GM12878 (cell line): ENCODE measurements around the gene C1orf21. TPM values are rescaled to one million over a fixed set of nuclear protein-coding genes. Genes with fewer than 3 reads are reported as not detected.

Experiments
- ATAC-seq: fragments of 200-7000 bp; cut with Tn5 transposase; 3 replicates; pipeline ENCODE4 v1.9.1; 2020; ENCODE audit warnings: mild to moderate bottlenecking, moderate library complexity
- BruUV-seq: library from RNA; stranded (reverse); fragments of 400-500 nt; replicated peaks from 2 replicates; lab custom pipeline; 2021; lab: Mats Ljungman, UMichigan
- CTCF ChIA-PET: fragments of 300-600 bp; sonication (Branson Sonifier 250); formaldehyde crosslinking; extraction: SDS; loops from one replicate; lab custom pipeline; 2021; ENCODE audit warnings: inconsistent platforms; lab: Yijun Ruan, JAX
- POLR2A ChIA-PET: fragments of 350-600 bp; formaldehyde crosslinking; extraction: SDS; loops from one replicate; lab custom pipeline; 2021; ENCODE audit warnings: inconsistent platforms; lab: Charles Lee
- RAD21 ChIA-PET: fragments of 300-600 bp; sonication (Branson Sonifier 250); formaldehyde crosslinking; loops from one replicate; lab custom pipeline; 2023; ENCODE audit warnings: antibody characterized with exemption; ENCODE audit not compliant: unreplicated experiment; lab: Charles Lee
- SMC1A ChIA-PET: fragments of 300-600 bp; sonication (Branson Sonifier 250); formaldehyde crosslinking; loops from one replicate; lab custom pipeline; 2023; ENCODE audit not compliant: unreplicated experiment, uncharacterized antibody; lab: Charles Lee
- DNase-seq: peaks from one replicate; pipeline ENCODE4 v3.0.0-alpha.2; 2011; ENCODE audit warnings: low read depth, low spot score
- FAIRE-seq: peaks from 3 replicates; lab custom pipeline; 2011; peaks lifted over from hg19 to GRCh38; lab: Jason Lieb, UNC
- H2AFZ ChIP-seq: 2 replicates; pipeline ENCODE4 v1.6.0; 2011; ENCODE audit warnings: low read depth, low read length, control low read depth; ENCODE audit not compliant: control insufficient read depth
- H3K27ac ChIP-seq: 2 replicates; pipeline ENCODE4 v1.5.1; 2011; ENCODE audit warnings: control low read depth; ENCODE audit not compliant: control insufficient read depth, insufficient read depth
- H3K27me3 ChIP-seq, 2 experiments: replicated peaks in 1 of 2; 2 replicates each; pipeline versions ENCODE4 v1.6.0 to v1.6.1; 2011; ENCODE audit warnings: low read length in 1 of 2; ENCODE audit not compliant: control insufficient read depth in 2 of 2, insufficient read depth in 2 of 2
- H3K36me3 ChIP-seq, 2 experiments: 2 replicates each; pipeline ENCODE4 v1.5.1; 2011; ENCODE audit warnings: low read length in 1 of 2; ENCODE audit not compliant: control insufficient read depth in 2 of 2, insufficient read depth in 2 of 2
- H3K4me1 ChIP-seq: 2 replicates; pipeline ENCODE4 v1.6.1; 2011; ENCODE audit warnings: mild to moderate bottlenecking, low read length, moderate library complexity, mixed read lengths; ENCODE audit not compliant: control insufficient read depth, insufficient read depth
- H3K4me2 ChIP-seq: 2 replicates; pipeline ENCODE4 v1.6.0; 2011; ENCODE audit warnings: control low read depth; ENCODE audit not compliant: control insufficient read depth, insufficient read depth
- H3K4me3 ChIP-seq: fragments of 200-600 bp; sonication (generic); 2 replicates; pipeline ENCODE4 v1.5.1; 2016
- H3K79me2 ChIP-seq: 2 replicates; pipeline ENCODE4 v1.6.0; 2011; ENCODE audit warnings: low read length; ENCODE audit not compliant: control insufficient read depth, insufficient read depth
- H3K9ac ChIP-seq: 2 replicates; pipeline ENCODE4 v1.8.0; 2011; ENCODE audit warnings: low read length, control low read depth, mixed read lengths; ENCODE audit not compliant: control insufficient read depth, insufficient read depth
- H3K9me3 ChIP-seq: replicated peaks from 3 replicates; pipeline ENCODE4 v1.5.1; 2011; ENCODE audit warnings: mild to moderate bottlenecking, low read length; ENCODE audit not compliant: control insufficient read depth, insufficient read depth
- H4K20me1 ChIP-seq: 2 replicates; pipeline ENCODE4 v1.6.0; 2011; ENCODE audit not compliant: control insufficient read depth, insufficient read depth
- CEBPB ChIP-seq, 2 experiments: fragments of 150-350 bp in 1 of 2; IDR thresholded peaks; 2 replicates each; pipeline ENCODE4 v1.6.1; 2012 to 2014; ENCODE audit warnings: low read depth in 2 of 2, low read length in 2 of 2, borderline replicate concordance in 1 of 2, inconsistent platforms in 1 of 2
- CHD1 ChIP-seq: IDR thresholded peaks from 2 replicates; pipeline ENCODE4 v1.6.1; 2012; ENCODE audit warnings: low read depth, low read length, improper control_type of control experiment
- ESRRA ChIP-seq: IDR thresholded peaks from 2 replicates; pipeline ENCODE4 v1.6.1; 2012; ENCODE audit warnings: mild to moderate bottlenecking, low read length, improper control_type of control experiment
- IRF4 ChIP-seq: IDR thresholded peaks from 2 replicates; pipeline ENCODE4 v1.6.1; 2011; ENCODE audit warnings: low read depth, low read length
- MLLT1 ChIP-seq: fragments of 450-650 bp; IDR thresholded peaks from 2 replicates; pipeline ENCODE4 v1.6.1; 2016; ENCODE audit warnings: mild to moderate bottlenecking
- MTA3 ChIP-seq: IDR thresholded peaks from 2 replicates; pipeline ENCODE4 v1.6.1; 2012; ENCODE audit warnings: low read length, inconsistent platforms, borderline replicate concordance
- MXI1 ChIP-seq: fragments of 150-350 bp; IDR thresholded peaks from 2 replicates; pipeline ENCODE4 v1.6.1; 2011; ENCODE audit warnings: low read depth, mild to moderate bottlenecking, inconsistent platforms, low read length, improper control_type of control experiment
- NFYA ChIP-seq: IDR thresholded peaks from 2 replicates; pipeline ENCODE4 v1.6.1; 2011; ENCODE audit warnings: low read depth, mild to moderate bottlenecking, low read length, improper control_type of control experiment, borderline replicate concordance
- PML ChIP-seq: IDR thresholded peaks from 2 replicates; pipeline ENCODE4 v1.6.1; 2012; ENCODE audit warnings: low read length, inconsistent platforms
- RB1 ChIP-seq: fragments of 450-650 bp; formaldehyde crosslinking; IDR thresholded peaks from 2 replicates; pipeline ENCODE4 v1.6.1; 2017; ENCODE audit warnings: mild to moderate bottlenecking, borderline replicate concordance
- SMAD1 ChIP-seq: fragments of 450-650 bp; IDR thresholded peaks from 2 replicates; pipeline ENCODE4 v1.6.1; 2018; ENCODE audit warnings: mild to moderate bottlenecking, low read depth; ENCODE audit not compliant: partially characterized antibody
- SPI1 ChIP-seq: IDR thresholded peaks from 2 replicates; pipeline ENCODE4 v1.6.1; 2011; ENCODE audit warnings: low read depth, mild to moderate bottlenecking, low read length, moderate library complexity, borderline replicate concordance; ENCODE audit not compliant: insufficient read depth
- TARDBP ChIP-seq: IDR thresholded peaks from 2 replicates; pipeline ENCODE4 v1.6.1; 2016; ENCODE audit warnings: borderline replicate concordance
- USF2 ChIP-seq: IDR thresholded peaks from 2 replicates; pipeline ENCODE4 v1.6.1; 2011; ENCODE audit warnings: low read depth, low read length, improper control_type of control experiment, borderline replicate concordance
- in situ Hi-C: fragments of 300-500 bp; cut with MboI; formaldehyde crosslinking; loops from 9 replicates; pipeline ENCODE4 v1.14.3; 2018; ENCODE audit warnings: mixed read lengths
- intact Hi-C: fragments of 100-400 bp; cut with micrococcal nuclease; formaldehyde crosslinking; loops from one replicate; pipeline ENCODE4 v1.14.2; 2022; ENCODE audit not compliant: unreplicated experiment
- polyA plus RNA-seq, 11 experiments: library from polyadenylated mRNA; depleted of rRNA in 4 of 11; unstranded in 6 of 11; stranded (reverse) in 5 of 11; fragments of >200 nt; fragmentation: Nextera tagmentation in 4 of 11; fragmentation: Illumina TruSeq in 1 of 11; extraction: Ambion mirVana in 4 of 11; extraction: Trizol in 1 of 11; gene quantifications; 1 replicate in 1 of 11; 2 replicates in 10 of 11; pipeline versions ENCODE4 v1.2.1 to v1.2.3, GENCODE V29; 2011 to 2016; ENCODE audit warnings: inconsistent platforms in 2 of 11, missing spikeins in 2 of 11, low read depth in 1 of 11
- total RNA-seq, 4 experiments: library from RNA; depleted of rRNA in 3 of 4; stranded (reverse); fragments of >200 nt in 3 of 4; fragmentation: Illumina TruSeq in 1 of 4; extraction: Trizol in 1 of 4; gene quantifications; 2 replicates each; pipeline versions ENCODE4 v1.2.1 to v1.2.3, GENCODE V29; 2013 to 2021

Gene C1orf21
- total and polyA plus RNA-seq, 10 of the 15 experiments (the other 5 are each of a cell fraction or from before 2014, with no cell fraction given): 0.03 to 1.6 (median 0.17) TPM; not detected in 3

GRCh38 chr1:184517130-184517529 is 130.3 kb downstream of the C1orf21 start:
- in situ Hi-C loops: no loop called here
- Histone ChIP-seq H3K9ac (no peak overlapping the region), H4K20me1 (no peaks in the 10 kb centered on the region), H2AFZ (no peak overlapping the region), H3K9me3 (no peaks in the 10 kb centered on the region), H3K4me1 (no peaks in the 10 kb centered on the region), H3K79me2 (no peaks in the 10 kb centered on the region), H3K4me2 (no peak overlapping the region), H3K27me3 (no peaks in the 10 kb centered on the region), H3K27ac (no peak overlapping the region), H3K36me3 (no peaks in the 10 kb centered on the region), H3K4me3 (no peak overlapping the region)
- ChIA-PET RAD21 (no interaction called here), CTCF (interaction anchor here (1.2 kb wide), 1 partner anchor 127 kb away, joined by 5 read pairs; no protein-coding TSS in a partner anchor), POLR2A (no interaction called here), SMC1A (interaction anchor here (0.5 to 1.6 kb wide), 3 partner anchors 8 to 149 kb away, joined by 3 to 5 read pairs (median 3); no protein-coding TSS in a partner anchor)
- BruUV-seq: no TSS peak
- no peak for ATAC-seq
- TF ChIP-seq MTA3 (no peak), RB1 (no peak), USF2 (no peak), SMAD1 (no peak), IRF4 (no peak), NFYA (no peak), ESRRA (no peak), SPI1 (no peak), CEBPB (IDR thresholded peaks at IDR 0.05; ENCODE audit: borderline replicate concordance in 1 of 2, low read depth in 2 of 2, low read length in 2 of 2) (no peak), PML (no peak), MXI1 (no peak), CHD1 (no peak), MLLT1 (no peak), TARDBP (no peak)
- intact Hi-C loops: no loop called here
- FAIRE-seq: no peak
- no peak for DNase-seq
